Glomerular endothelial cell (primary cell): Measurements from ENCODE around the gene MAT2A. TPM values are rescaled to one million over a fixed set of nuclear protein-coding genes. Genes with fewer than 3 reads are reported as not detected.
A peak's percentile ranks its signal among the peaks of the same experiment; 100 is the strongest.

Source experiments
- DNase-seq: peaks from one replicate; pipeline ENCODE4 v3.0.0-alpha.2; 2011; ENCODE audit warnings: low read depth, low spot score; ENCODE audit errors: extremely low read depth
- total RNA-seq: library from RNA; depleted of rRNA; stranded (reverse); fragments of >200 nt; gene quantifications from 2 replicates; pipeline ENCODE4 v1.2.3, GENCODE V29; 2015

Gene MAT2A
- 89.9 and 119 TPM in 2 replicates for total RNA-seq

DNA sequence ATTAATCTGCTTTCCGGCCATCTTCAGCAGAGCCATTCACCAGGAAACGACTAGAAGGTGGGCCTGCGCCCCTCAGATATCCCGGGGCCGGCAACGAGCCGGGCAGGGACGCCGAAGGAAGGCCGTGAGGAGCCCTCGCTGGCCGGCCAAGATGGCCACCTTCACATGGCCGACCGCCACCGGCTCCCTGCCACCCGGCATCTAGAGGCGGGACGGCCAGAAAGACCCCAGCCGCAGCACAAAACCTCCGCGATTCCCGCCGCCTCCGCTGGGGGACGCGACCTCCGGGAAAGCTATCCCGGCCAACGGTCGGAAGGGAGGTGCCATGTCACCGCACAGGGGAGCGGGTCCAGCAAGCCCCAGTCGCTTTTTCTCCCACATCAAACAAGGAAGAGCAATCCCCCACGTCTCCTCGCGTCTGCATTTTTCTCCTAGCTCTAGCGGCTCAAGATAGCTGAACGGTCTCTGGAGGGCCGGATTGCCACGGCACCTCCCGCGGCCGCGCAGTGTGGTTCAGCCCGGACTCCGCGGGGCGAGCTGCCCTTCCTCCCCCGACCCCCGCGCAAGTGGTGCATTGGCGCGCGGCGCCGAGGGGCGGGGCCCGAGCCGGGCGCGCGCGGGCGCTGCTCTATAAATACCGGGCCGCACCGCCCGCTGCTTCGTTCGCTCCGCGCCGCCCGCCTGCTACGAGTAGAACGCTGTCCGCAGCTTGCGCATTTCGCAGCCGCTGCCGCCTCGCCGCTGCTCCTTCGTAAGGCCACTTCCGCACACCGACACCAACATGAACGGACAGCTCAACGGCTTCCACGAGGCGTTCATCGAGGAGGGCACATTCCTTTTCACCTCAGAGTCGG, at the start of gene MAT2A:
TSS of gene MAT2A (plus strand) at position 662 of the 854 bp plus-strand sequence. CDS start at position 782, 120 bp downstream.
- no peak for DNase-seq

DNA sequence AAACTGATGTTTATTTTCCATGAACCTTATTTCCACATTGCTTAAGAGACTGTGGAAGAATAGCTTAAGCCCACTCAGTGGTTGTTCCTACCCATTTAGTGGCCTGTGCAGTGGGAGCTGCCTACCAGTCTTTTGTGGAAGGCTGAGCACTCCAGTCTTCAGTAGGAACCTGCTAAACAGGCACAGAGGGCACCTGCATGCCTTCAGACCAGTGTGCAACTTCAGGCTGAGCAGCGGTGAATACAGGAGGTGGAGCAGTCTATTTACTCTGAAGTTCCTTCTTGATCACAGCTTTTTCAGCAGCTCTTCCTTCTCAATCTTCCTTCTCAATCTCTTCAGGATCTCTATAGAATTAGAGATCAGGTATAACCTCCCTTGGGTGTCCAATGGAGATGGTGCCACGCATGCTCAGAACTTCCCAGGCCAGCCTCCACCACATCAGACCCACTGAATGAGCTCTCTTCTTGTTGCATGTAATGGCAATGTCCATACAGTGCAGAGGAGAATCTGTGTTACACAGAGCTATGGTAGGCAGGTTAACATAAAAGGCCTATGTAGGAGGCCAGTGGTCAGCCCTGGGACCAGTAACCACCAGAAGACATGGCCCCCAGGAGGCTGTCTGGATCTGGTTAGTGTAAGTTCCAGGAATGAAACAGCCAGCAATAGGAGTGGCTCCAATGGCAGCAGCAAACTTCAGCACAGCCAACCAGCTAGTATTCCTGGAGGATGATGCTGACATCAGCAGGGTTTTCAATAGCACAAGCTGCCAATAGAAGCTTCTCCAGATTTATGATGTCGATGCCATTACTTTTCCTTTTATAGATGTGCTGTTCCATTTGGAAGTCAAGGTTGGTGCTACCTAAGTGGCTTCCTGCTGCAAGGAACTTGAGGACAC, 47.9 kb upstream of the MAT2A start:
- DNase-seq, result no peak

DNA sequence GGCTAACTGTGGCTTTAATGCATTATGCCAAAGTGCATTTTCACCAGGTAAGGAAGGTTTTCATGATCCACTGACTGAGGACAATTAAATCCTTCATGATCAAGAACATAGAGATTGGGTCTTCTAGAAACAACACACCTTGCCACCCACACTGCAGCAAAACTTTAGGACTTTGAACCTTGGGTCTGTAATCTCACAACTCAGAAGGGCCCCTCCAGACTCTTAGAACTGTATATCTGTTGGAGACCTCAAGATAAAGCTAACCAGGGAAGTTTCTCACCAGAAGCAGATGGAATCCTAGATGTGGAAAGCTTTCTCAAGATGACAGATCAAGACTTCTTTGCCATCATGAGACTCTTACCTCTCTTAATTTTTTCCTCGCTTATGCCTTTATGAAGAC, 42.5 kb upstream of the MAT2A start:
- DNase-seq, result no peak

DNA sequence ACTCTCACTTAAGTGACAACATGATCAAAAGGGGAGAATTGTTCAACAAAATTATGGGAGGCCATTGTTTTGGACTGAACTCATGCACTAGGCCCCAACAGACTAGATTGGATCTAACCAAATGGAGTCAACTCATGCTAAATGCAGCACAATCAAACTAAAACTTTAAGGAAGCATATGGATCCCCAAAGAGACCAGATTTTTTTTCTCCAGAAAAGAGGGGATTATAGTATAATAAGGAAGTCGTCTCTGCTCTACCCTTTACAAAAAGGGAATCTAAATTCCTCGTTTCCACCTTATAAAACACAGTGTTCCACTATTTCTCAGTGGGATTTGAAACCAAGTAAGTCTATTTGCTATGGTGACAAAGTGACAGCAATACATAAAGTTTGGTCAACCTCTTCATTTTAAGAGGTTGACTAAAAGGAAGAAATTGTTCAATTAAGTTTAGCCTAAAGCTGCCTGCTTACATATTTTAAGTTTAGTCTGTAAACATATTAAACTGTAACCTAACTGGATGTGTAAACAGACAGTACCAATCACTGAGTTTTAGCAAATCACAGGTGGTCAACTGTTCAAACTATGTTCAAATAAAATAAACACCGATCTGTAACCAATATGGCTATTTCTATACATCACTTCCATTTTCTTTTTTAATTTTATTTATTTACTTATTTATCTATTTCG, 40.9 kb upstream of the MAT2A start:
- DNase-seq, result no peak

DNA sequence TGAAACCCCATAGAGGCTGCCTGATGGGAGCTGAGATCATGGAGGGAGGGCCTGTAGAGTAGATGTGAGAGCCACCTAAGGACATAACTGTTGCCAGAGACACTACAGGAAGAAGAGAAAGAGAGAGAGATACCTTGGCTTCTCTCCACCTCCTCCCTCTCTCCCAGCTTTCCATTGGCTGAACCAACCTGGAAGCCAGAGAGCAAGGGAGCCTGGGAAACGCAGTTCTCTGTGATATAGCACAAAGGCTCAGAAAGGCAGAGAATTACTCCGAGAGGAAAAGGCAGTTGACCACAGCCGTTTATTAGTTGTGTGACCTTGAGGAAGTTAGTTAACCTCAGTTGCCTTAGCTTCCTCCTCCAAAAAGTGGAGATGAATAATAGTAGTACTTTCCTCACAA, 37.7 kb upstream of the MAT2A start:
- DNase-seq, result no peak

DNA sequence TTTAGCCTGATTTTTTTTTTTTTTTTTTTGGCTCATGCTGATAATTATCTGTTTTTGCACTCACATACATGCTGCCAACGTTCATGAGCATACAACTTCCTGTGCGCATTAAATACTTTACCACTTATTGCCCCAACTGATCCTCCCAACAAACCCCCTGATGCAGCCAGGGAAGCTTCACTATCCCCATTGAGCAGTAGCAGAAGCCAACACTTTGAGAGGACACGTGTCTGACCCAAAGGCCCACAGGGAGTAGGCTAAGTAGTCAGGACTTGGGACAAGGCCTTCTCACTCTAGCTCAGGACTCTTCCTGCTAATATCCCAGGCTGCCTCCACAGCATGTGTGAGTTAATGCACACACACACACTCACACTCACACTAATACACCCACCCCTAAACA, 36.2 kb upstream of the MAT2A start:
- DNase-seq, result no peak

DNA sequence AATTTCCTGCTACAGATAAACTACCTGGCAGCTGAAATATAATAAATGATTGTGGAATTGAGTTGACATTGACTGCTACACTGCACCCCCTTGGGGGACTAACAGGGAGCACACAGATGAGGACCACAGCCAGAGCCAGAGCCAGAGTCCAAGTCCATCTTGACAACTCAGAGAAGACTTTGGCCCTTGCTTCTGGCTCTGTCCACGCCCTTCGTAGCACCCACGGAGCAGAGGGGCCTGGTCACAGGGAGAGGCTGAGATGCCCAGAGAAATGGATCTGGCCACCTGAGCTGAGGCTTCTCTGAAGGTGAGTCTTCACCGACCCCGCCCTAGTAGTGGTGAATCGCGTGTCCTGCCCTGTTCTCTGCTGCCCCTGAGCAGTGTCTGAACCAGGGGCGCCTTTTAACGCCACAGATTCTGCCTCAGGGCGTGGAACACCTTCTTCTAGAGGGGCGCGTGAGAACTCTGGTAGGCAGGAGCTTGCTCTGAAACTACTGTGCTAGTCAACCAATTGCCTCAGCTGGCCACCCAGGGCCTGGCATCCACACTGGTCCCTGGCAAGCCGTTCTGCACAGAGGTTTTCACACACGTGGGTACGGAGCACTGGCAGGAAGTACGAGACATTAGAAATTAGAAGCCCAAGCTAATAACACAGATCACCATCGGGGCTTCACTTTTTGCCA, 35.7 kb upstream of the MAT2A start:
- DNase-seq, result no peak

DNA sequence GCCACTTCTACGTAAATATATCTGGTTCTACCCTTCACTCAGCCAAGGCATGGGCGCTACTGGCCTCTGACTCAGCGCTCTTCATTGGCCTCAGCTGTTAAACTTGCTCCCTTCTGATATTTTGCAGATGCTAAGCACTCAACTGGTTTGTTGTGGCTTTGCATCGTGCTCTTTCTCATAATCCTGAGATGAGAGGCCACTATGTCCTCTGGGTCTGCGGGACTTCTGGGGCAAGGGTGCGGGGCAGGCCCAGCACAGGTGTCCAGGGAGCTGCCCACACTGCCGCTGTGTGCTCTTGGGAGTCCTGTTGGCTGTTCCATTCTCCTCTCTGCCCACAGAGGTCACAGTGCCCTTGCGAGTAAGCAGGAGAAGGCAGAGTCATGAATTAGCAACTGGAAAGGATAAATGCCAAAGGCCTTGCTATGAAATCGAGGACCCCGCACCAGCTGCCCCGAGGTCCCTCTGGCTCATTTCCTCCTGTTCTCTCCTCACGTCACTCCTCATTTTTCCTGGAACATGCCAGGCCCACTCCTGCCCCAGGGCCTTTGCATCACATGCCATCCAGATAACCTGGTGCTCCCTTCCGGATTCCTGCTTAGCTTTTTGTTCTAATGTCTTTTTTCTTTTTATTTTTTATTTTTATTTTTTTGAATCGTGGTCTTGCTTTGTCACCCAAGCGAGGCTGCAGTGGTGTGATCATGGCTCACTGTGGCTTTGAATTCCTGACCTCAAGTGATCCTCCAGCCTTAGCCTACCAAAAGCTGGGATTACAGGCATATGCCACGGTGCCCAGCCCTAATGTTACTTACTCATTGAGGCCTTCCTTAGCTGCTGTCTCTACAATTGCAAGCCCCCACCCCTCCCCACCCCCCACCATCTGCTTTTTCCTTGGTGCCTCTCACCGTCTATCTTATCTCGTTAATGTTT, 34.9 kb upstream of the MAT2A start:
- no peak for DNase-seq

DNA sequence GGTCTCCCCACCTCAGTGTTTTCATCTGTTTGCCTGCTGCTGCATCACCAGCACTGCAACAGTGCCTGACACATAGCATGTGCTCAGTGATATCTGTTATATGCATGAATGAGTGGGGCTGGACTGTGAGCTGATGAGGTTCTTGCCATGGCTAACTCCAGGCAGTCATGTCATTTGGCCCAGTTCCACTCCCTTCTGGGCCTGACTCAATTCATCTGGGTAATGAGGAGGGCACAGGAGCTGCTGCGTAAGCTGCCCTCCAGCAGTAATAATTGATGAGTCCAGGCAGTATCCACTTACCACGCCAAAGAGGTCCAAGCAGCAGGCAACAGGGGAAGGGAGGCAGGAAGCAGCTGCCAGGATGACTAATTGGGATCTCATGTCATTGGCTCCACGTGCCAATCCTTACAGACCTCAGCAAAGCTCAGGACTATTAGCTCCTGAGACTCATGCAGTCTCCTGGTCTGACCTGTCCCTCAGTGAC, 34.1 kb upstream of the MAT2A start:
- peak; percentile 80 for DNase-seq

DNA sequence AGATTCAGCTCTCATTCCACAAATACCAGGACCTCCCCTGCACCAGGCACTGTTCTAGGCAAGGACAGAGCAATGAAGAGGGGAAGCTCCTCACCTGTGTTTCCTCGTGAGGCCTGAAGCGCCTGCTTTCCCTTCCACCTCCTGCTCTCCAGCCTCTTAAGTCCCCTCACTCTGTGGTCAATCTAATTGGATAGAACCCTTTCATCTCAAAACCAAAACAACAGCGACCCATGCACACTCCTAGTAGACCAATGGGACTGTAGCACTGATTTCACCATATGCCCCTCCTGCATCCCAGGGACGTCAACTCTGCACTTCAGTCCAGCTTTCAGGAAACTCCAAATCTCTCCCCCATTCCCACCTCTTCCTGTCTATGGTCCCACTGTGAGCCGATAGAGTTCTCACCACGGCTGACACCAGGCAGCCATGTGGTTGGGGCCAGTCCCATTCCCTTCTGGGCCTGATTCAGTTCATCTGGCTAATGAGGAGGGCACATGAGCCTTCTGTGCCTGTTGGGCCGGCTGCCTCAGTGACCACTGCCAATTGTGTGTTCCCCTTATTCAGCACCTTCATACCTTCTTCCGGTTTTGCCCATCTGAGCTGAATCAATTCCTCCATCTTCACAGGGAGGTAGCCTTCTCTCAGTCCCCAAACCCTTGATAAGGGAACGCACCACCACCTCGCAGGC, 33.3 kb upstream of the MAT2A start:
- no peak for DNase-seq

DNA sequence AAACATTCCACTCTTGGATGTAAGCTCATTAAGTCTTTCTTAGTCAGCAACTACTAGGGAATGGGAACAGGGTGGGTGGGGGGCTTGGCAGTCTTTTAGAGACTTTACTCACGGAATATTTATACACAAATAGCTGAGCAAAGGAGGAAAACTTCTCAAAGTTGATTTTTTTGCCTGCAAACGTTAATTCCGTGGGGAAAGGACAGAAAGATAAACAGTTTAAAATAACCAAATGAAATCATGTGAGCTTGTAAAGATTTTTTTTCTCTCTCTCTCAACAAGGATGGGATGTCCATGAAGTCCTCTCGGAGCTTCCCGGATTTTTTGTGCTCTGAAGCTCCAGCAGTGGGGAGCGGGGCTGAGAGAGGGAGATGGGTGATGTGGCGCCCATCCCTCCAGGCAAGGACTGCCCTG, 32.2 kb upstream of the MAT2A start:
- DNase-seq, result no peak

DNA sequence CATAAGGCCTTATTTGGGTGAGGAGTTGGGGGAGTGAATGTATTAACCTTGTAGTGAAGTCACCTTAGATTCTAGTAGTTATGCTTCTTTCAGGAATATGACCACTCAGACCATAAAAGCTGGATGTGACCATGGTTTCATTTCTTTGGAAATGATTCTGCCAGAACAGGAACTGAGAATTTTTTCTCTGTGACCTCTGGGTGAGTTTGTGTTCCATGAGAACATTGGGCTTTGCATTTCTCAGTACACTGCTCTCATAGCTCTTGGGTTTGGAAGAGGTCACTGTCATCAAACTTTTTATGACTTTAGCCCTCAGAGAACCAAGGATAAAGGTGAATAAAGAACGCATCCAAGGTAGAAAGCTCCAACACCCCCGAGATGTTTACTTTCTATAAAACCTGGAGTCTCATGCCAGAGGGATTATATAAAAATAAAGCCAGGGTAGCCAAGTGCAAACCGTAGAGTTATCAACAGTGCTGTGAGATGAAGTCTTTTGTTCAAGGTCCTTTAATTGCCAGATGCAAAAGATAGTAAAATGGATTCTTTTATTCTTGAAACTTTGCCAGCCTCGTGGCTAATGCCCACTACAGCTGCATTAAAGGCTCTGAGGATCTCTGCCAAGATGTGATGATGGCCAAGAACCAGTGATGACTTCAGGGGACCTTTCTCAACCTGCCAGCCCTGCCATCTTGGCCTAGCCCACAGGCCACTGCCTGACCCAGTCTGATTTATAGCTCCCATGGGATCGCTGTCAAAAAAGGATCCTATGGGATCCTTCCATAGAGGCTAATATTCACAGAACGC, 27.8 kb upstream of the MAT2A start:
- DNase-seq, result no peak

DNA sequence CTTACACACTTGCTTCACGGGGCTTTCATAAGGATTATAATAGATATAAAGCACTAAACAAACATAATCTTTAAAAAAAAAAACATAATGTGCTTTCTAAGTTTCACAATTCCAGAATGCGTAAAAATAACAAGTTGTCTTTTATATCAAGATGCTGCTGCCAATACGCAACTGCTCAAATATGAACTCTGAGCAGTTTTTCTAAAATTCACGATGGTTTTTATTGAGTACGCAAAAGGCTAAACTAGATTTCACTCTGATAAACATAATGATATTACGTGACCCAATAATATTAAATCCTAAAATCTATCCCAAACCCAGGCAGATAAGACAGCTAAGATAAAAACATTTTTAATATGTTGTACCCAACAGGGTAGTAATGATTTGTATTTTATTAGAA, 24.6 kb upstream of the MAT2A start:
- no peak for DNase-seq

DNA sequence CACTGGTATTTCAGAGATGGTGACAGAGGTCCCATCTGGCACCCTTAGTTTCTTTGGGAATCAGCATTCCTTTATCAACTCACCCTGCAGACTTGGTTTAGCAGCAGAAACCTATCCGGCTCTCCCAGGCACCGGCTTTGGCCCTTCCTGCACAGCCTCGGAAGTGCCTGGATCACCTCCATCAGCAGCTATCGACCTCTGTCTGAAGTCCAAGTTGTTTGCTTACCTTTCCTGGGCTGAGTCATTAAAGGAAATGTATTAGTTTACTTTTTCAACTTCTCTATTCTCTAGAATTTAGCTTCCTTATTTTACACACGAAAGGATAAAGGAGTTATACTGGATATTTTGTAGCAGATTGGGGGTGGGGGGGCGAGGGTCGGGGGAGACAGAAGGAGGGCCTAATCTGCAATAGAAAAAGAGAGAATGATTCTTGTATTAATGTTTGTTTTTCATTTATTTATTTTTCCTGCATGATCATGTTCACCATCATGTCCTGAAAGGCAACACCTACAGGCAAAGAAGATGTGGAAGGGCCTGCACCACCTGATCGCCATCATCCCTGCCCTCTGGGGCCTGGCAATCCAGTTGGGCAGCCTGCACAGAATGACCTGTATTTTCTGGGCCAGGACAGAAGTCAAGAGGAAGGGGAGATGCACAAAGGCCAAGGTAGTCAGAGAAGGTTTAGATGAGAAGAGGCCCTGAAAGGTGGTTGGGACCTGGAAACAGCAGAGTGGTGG, 22.1 kb upstream of the MAT2A start:
- no peak for DNase-seq

DNA sequence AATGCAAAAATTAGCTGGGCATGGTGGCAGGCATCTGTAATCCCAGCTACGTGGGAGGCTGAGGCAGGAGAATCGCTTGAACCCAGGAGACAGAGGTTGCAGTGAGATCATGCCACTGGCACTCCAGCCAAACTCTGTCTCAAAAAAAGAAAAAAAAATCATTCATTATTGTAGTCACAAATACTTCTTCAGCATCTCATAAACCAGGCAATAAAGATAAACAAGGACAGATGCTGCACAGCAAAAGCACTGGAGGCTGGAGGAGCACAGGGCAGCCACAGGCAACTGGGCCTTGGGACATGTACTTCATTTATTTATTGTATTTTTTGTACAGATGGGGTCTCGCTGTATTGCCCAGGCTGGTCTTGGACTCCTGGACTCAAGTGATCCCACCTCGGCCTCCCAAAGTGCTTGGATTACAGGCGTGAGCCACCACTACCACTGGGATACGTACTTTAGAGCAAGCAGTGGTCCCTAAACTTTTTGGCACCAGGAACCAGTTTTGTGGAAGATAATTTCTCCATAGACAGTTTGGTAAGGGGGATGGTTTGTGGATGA, 16.8 kb upstream of the MAT2A start:
- DNase-seq, result no peak

DNA sequence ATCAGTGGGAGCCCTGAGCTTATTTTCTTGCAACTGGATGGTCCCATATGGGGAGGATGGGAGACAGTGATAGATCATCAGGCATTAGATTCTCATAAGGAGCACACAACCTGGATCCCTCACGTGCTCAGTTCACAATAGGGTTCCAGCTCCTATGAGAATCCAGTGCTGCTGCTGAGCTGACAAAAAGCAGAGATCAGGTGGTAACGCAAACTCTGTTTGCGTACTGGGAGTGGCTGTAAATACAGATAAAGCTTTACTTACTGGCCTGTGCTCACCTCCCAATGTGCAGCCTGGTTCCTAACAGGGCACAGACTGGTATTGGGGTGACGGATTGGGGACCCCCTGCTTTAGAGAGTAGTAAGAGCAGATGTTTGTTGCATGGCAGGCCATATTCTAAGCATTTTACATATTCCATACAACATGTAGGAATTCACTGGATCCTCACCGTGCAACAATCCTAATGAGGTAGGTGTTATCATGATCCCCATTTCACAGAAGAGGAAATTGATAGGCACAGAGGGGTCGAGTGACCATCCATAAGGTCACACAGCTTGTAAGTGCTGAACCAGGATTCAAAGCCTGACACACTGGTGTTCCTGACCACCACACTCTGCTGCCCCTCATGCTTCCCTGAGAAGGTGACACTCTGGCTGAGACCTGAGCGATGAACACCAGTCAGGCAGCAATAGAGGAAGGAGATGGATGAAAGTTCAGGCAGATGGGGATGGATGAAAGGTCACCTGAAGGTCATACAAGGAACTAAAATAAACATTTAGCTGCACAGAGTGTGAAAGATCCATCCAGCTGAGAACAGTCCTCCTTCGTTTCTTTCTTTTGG, 15.7 kb upstream of the MAT2A start:
- DNase-seq, result no peak
